ENCODE measurements around the gene ACVRL1.
A peak's percentile ranks its signal among the peaks of the same experiment; 100 is the strongest.

Gene ACVRL1

DNA sequence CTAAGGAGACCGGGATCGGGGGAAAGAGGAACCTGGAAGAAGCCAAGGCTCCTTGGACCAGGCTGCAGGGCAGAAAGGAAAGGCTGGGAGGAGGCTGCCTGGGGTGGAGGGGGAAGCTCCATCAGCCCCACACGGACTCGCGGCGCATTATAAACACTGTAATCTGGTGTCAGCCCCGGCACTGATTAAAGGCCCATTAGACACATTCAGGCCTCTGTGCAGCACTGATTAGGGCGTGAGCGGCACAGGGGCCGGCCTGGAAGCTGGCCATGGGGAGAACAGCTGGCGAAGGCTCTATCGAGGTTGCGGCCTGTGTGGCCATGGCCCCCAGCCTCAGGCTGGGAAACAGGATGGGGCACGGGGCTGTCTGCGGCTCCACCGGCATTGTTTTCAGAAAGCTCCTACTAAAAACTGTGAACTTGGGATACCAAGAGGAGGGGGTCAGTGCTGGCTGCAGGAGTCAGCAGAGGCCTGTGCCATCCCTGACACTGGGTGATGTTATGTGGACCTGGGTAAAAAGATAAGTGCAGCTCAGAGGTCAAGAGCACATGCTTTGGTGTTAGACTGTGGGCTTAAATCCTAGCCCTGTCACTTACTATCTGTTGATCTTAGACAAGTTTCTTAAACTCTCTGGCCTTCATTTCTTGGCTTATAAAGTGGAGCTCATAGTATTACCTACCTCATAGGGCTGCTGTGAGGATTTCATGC, 10.6 kb downstream of the ACVRL1 start:
- peak in 1 of 3 experiments; percentile 24 for DNase-seq

DNA sequence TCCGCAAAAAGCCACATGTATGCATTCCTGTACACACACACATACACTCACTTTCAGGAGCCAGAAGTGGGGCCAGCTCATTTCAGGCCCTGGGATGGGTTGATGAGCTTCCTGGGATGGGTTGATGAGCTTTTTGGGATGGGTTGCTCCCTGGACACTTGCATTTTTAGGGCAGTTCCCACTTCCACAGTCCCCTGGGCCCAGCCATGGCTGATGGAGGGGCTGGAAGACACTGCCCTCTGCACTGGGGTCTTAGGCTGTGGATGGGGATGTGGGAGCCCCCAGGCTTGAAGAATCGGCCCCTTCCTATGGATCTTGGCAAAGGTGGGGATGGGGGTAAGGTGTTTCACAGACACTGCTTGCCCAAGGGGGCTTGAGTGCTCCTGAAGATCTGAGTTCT, 12.7 kb downstream of the ACVRL1 start:
- no peak for DNase-seq

DNA sequence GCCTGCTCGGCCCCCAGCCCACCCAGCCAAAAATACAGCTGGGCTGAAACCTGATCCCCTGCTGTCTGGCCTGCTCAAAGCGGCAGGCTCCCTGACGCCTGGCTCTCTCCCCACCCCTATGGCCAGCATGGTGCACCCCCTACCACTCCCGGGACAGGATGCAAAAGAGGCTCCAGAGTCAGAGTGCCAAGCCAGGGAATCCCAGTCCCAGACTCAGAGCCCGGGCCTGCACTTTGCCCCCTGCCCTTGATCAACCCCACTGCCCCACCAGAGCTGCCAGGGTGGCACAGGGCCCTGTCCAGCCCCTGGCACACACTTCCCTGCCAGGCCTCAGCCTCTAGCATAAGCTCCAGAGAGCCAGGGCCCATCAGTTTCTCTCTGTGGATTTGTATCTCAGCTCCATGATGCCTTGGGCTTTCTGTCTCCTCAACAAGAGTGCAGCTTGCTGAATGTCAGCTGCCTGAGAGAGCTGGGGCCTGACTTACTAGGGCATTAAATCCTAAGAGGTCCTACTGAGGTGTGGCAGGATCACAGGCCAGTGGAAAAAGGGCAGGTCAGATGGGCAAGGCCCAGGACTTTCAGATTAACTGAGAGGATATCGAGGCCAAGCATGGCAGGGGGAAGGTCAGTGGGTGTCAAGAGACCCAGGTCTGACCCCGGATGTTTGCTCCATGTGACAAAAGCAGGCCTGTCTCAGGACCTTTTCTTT, 13.9 kb downstream of the ACVRL1 start:
- peak in 1 of 3 experiments; percentile 18 for DNase-seq

DNA sequence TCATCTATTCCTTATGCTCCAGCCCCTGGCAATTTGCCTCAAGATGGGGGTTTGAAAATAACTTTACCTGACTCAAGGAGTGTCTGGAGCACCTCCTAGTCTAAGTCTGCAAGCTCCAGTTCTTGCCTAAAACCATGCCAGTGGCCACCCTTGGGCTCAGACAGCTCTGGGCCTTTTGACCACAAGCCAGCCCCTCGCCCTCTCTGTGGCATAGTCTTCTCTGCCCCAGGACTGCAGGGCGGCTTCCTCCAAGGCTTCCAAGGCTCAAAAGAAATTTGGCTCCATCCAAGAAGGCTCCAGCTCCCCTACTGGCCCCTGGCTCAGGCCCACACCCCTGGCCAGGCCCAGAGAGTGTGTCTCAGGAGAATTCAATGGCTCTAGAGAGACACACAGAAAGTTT, 14.8 kb downstream of the ACVRL1 start:
- DNase-seq, result no peak

DNA sequence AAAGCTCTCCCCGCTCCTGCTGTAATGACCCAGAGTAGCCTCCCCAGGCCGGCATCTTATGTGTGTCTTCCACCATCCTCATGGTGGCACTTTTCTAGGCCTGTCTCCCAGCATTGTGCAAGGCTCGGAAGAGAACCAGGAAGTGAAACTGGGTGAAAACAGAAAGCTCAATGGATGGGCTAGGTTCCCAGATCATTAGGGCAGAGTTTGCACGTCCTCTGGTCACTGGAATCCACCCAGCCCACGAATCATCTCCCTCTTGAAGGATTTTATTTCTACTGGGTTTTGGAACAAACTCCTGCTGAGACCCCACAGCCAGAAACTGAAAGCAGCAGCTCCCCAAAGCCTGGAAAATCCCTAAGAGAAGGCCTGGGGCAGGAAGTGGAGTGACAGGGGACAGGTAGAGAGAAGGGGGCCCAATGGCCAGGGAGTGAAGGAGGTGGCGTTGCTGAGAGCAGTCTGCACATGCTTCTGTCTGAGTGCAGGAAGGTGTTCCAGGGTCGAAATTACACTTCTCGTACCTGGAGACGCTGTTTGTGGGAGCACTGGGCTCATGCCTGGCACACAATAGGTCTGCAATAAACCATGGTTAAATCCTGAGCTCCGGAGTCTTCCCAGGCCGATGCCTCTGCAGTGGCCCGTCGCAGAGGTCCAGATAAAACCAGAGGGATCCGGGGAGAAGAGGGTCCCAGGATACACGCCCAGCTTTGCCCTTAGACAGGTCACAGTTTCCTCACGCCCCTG, 15.6 kb downstream of the ACVRL1 start:
- DNase-seq, result no peak

DNA sequence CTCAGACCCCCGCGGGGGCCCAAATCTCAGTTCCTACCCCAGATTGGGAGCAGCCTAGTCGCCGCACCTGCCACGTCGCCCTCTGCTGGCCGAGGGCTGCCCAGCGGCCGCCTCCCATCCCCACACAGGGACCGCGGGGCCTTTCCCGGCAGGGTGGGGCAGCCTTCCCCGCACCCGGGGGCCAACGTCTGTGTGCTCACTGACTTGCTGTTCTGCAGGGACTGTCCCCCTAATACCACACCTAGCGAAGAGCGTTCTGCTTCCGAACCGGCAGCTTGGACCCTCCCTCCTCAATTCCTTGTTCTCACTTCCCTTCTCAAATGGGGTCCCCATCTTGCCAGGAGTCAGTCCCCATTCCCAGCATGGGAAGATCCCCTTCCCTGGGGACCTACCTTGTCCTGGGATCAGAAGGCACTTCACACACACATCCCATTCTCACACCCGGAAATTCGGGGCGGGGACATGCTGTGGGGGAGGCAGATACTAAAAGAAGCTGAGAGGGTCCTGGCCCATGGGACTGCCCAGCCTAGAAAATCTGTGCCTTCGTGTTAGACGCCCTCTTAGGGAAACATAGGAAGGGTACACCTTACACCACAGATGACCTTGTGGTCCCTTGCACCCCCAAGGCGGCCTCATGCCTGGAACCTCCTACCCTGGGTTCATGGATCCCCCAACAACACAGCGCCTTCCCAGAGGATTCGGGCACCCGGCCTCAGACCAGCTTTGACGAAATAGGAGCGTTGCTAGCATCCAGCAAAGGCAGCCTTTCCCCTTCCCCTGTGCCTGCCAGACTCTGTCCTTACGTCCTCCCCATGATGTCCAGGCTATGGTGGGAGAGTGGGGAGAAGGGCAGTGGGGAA, 16.4 kb downstream of the ACVRL1 start:
- no peak for DNase-seq

DNA sequence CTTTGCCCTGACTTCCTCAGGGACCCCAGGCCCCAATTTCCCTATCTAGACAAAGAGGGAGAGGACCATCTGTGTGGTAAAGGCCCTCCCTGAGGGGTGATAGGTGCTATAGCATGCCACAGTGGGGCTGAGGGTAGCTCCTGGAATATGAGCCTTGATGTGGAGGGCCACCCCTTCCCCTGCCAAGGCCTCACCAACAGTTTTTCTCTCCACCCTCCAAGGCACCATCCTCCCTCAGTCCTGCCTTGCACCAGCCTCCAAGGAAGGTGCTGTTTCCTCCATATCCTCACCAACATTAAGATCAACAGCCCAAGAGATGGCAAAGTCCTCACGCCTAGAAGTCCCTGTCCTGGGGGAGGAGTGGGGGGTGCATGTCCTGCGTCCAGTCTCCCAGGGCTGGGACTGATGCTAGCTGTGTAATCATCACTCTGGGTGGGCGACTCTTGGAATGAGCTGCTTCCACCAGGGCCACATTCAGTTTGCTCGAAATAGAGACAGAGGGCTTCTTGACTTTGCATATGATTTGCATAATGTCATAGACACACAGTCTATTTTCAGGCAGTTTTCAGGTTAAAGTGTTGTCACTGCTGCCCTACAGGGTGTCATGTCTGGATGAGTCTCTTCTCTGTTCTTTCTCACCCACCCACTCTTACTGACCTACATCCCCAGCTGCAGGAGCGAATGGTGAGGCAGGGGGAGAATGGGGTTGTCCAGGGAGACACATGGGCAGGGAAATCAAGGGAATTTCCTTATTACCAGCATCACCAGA, 17.4 kb downstream of the ACVRL1 start:
- no peak for DNase-seq

DNA sequence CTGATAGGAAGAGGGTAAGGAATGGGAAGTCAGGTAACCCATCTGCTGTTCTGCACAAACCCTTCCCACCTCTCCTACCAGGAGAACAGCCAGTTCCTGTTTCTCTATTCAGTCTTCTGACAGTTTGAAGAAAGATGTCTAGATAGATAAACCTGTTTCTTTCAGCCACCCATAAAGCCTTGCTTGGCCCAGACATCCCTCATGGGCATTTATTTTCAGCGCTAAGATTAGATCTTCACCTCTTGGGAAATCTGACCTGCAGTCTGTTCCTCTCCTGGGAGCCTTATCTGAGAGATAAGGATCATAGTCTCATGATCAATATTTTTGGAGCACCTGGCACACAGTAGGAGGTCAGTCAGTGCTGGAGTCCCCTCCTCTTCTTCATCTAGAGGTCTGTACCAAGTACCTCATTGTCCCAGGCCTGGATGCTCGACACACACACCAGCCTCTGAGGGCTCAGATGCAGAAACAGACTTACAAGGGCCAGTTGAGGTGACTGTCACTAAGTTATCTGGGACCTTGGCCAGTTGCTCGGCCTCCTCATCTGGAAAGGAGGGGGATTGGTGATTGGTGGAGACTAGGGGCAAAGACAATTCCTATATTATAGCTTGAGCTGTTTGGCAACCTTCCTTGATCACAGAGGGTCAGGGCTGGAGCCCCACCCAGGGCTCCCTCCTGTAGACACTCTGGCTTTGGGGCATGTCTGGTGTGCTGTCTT, 18.2 kb downstream of the ACVRL1 start:
- no peak for DNase-seq

DNA sequence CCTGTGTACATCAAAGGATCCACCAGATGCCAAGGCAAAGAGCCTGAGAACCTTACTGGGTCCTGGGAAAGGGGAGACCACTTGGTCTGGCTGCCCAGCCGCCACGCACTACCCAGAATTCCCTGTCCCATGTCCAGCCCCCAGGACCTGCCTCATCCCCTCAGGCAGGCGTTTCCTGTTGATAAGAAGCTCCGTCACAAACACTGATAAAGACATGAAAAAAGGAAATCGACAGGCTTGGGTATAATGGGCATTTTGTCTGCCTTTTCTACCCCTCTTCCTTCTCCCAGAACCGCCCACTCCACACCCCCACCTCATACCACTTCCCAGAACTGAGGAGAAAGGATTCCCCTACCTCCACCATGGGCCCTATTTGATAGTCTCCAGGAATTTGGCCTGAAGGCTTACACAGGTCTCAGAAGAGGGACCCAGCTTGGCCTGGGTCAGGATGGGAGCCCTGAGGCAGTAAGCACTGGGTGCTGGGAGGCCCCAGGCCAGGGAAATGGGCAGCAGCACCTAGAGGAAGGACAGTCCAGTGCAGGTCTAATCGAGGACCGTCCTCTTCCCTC, 18.8 kb downstream of the ACVRL1 start:
- DNase-seq, result no peak

DNA sequence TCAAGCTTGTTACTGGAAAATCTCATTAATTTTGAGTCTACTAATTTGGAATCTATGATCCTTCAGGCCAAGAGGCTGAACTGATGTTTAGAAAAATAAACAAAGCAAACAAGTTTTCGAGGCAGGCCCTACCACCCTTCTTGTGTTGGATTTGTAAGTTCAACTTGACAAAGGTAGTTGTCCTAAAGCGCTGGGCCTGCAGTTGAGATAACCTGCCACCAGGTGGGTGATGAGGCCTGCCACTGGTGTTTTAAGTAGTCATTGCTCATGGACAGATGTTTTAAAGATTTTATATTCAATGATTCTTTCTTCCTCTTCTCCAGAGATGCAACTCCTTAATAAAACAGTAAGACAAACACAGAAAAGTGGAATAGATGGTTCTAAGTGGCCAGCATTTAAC, 19.4 kb downstream of the ACVRL1 start:
- DNase-seq, result peak; percentile 14 to 40 (median 27)

DNA sequence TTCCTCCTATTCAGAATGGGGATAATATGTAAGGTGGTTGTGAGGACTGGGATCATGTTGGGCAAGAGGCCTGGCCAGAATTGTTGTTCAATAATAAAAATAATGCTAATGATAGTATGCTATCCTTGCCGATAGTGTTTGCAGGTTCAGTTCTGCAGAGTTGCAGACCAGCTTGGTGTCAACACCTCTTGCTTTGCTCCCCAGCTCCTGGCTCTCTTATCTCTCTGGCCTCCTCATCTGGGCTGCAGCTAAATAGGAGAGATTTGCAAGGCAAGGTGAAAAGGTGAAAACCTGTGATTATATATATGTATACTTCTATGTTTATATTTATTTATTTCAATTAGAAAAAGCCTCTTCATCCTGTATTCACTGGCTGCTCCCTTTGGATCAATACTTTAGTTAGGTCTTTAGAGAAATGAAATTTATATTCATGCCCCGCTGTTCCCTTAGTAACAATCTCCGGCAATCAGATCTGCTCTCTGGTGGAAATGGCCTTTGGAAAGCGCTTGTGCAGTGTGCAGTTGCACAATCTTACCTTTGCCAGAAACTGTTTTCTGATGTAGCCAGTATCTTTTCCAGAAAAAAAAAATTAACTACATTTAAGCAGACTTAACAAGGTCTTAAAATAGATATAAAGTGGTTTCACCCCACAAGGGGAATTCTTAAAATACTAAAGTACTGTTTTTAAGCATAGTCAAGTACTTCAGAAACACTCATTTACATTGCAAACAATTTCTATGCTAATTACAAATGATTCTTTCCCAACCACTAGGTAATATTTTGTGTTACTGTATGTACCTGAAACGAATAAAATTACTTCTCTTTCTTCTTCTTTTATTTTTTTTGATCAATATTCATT, 25.1 kb downstream of the ACVRL1 start:
- no peak for DNase-seq

DNA sequence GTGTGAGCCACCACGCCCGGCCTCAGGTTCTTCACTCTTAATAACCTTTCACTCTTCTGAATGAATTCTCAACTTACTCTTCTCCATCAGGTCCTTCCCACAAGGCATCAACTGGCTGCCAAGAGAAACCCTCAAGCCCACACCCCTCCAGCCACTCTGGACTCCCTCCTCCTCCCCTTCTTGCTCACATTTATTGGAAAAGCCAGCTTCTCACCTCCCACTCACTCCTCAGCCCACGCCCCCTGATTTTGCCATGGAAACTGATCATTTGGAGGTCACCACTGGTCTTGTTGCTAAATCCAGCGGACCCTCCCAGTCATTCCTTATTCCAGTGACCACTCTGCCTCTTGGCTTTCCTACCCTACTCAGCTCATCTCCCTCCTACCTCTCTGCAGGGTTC, 26.8 kb downstream of the ACVRL1 start:
- no peak for DNase-seq

DNA sequence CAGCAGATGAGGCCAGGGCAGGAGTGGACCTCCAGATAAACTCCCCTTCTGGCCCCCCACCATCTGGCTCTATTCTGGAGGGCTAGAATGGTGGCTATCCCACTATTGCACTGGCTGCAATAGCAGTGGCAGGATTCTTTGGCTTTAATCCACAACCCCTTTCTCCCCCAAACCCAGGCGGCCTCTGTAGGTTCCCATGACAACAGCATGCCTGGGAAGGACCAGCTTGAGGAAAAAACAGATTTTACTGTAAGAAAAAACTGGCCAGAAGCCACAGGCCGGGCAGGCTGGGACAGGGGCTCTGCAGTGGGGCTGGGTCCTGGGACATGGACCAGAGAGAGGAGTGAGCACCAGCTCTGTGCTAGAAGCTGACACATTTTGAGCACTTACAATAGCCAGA, 30.6 kb downstream of the ACVRL1 start:
- DNase-seq, result no peak

DNA sequence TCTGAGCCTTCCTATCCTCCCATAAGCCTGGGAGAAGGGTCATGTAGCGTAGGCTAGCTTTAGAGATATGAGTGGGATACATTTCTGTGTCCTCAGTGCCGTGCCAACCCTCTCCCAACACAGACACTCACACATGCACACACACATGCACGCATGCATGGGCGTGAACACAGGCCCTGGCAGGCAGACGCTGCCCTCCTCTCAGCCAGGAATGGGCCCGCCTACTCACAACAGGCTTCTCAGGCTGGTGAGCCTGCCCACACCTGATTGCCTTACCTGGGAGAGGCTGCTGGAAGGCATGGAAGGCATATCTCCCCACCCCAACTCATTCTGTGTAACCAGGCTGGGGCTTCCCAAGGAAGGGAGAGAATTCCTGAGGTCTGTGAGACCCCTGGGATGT, 31.4 kb downstream of the ACVRL1 start:
- DNase-seq, result no peak

DNA sequence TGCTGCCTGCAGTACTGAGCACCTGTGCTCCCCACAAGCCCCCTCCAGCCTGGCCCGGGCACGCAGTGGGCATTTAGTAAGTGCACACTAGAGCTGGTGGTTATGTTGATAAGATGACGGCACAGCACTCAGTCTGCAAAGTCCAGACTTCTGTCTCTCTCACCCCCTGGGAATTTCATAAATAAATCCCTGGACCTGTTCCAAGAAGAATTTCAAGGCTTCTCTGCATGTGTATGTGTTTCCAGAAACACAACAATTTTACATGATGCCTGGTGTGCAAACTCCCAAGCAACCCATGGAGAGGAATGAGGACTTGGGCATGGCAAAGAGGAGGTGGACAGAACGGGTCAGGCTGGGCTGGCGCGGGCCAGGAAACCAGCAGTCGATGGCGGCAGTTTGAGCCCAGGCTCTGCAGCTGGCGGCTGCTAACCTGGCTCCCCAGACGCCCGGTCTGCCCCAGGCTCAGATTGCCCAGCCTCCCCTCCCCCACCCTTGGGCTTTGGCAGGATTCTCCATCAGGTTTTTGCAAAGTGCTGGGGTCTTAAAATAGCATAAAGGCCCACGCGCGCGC, 33.8 kb downstream of the ACVRL1 start:
- peak; percentile 82 to 91 (median 83) for DNase-seq

DNA sequence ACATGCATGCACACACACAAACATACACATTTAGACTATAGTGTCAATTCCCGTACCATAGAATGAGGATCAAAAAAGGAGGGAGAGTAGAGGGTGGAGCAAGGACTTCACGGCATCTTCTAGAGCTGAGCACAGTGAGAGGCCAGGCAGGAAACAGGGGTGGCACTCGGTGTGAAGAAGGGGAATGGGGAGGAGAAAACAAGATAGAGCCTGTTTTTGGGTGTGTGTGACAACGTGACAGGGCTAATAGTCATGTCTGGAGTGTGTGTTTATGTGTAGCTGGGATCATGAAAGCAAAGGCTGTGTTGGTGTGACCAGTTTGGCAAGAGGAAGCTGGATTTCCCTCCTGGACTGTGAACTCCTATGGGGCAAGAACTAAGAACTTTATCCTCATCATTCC, 34.3 kb downstream of the ACVRL1 start:
- no peak for DNase-seq

DNA sequence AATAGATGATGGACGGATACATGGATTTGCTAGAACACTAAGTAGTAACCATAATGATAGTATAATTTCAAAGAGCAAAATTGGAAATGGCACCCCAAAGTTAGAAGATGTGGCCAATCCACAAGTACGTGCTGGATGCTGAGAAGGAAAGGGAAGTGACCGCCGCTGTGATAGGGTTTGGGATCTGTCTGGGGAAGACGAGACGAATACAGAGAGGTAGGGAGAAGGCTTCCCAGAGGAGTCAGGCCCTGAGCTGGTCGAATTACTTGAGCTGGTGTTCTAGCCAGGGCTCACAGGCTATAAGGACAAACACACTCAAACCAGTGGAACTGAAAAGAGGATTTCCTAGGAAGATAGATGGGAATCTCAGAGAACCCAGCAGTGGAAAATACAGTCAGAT, 34.8 kb downstream of the ACVRL1 start:
- DNase-seq, result no peak

DNA sequence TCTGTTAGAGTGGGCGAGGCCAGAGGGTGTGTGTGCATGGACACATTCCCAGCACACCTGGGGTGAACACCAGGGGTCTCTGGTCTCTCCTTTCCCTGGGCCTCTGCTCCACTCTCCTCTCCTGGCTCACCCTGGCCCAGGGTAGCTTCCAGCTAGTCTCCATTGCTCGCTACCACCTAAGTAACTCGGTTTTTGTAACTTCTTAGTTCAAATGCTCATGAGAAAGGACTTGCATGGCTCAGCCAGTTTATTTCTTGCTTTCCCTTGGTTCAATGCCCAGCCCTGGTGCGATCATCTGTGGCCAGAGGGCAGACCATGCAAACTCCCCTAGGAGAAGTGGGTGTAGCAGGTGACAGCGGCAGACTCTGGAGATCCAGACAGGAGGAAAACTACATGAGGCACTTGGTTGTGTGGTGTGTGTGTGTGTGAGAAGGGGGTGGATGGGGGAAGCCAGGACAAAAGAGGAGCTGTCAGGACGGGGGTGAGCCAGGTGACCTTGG, 35.2 kb downstream of the ACVRL1 start:
- DNase-seq, result no peak

DNA sequence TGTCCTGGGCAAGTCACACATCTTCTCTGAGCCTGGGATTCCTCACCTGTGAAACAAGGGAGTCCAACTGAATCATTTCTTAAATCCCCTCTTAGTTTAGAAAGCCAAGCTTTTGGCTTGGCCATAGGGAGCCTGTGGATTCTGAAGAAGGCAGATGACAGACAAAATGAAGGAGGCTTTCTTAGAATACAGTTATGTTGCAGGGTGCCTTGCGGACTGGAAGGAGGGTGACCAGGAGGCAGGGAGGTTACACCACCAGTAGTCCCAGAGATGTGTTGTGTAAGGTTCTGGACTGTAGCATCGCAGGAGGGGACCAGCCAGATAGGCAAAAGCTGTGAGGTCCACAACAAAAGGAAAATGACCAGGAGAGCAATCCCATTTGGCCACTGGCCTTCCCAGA, 36.0 kb downstream of the ACVRL1 start:
- no peak for DNase-seq
